ENCODE measurements around the gene MYRF. TPM values are rescaled to one million over a fixed set of nuclear protein-coding genes. Genes with fewer than 3 reads are reported as not detected.

MYRF gene
- total and polyA plus RNA-seq, 9 of the 15 experiments (the other 6 are each of a cell fraction or from before 2014, with no cell fraction given), result 2.3 to 25.8 (median 7.1) TPM

GRCh38 chr11:61793083-61793828 is 40.8 kb downstream of the MYRF start (continued):
- TF ChIP-seq FOXA3 (CRISPR knock-in tag; conservative IDR thresholded peaks at IDR 0.05 in 1 of 2, IDR thresholded peaks at IDR 0.05 in 1 of 2) (0 out of 4 replicates have a peak, but pooled peaks of 1 of the 2 experiments have one; percentile 34), TEAD1 (CRISPR knock-in tag; IDR thresholded peaks at IDR 0.05) (no peak; a peak in 1 of 4 replicates), PRDM10 (IDR thresholded peaks at IDR 0.05; ENCODE audit: partially characterized antibody) (no peak), KDM4B (IDR thresholded peaks at IDR 0.05; ENCODE audit: borderline replicate concordance in 2 of 2, low read depth in 1 of 2) (no peak), FOSL1 (tag; conservative IDR thresholded peaks at IDR 0.05) (0 out of 2 replicates have a peak, but pooled peaks have one; percentile 13), ELF4 (CRISPR knock-in tag; IDR thresholded peaks at IDR 0.05) (no peak), ZNF407 (IDR thresholded peaks at IDR 0.05; ENCODE audit: low read depth) (no peak), ZNF184 (CRISPR knock-in tag; IDR thresholded peaks at IDR 0.05) (no peak)

Measured in K562 (cell line).